GM18870 (cell line): ENCODE results near the gene RAB3B.
"Not testable (repeated sequence)": the region's sequence is repeated elsewhere in the genome, so short reads cannot be mapped to it uniquely, and the experiment has no call there.

ENCODE experiments used
- ATAC-seq: cut with Tn5 transposase; IDR thresholded peaks from one replicate; pipeline ENCODE4 v1.9.1; 2021; ENCODE audit warnings: moderate library complexity; ENCODE audit not compliant: unreplicated experiment

Gene RAB3B

DNA sequence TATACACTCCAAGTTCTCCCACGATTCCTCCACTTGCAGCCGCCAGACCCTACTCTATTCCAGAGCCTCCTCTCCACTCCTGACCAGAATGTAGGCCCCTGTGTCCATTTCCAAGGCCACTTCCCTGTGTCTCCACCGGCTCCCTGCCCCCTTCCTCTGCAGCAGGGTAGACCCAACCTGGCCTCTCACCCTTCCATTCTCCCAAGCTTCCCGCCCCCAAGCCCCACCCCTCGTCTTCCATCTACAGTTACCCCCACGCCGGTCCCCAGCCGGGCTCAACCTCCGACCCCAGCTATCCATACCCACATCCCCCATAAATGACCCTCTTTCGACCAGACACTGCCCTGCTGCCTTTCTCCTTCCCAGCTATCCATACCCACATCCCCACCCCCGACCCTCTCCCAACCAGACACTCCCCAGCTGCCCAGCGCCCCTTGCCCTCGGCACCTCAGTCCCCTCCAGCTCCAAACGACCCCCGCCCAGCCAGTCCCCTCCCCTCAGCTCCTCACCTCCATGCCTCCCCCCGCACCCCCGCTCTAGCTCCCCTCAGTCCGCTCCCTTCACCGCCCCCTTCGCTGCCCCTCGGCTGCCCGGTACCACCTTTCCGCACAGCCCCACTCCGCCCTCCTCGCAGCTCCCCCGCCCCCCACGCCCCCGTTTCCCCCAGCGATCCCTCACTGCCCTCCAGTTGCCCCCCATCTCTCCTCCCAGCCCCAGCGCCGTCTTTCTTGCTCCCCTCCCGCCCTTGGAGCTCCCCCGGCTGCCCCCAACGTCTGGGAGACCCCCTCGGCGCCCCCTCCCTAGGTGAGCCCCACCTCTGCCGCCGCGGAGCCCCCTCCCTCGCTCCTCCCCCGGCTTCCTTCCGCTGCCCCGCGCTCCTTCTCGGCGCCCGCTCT is 670 bp downstream of the RAB3B start:
- no peak for ATAC-seq

DNA sequence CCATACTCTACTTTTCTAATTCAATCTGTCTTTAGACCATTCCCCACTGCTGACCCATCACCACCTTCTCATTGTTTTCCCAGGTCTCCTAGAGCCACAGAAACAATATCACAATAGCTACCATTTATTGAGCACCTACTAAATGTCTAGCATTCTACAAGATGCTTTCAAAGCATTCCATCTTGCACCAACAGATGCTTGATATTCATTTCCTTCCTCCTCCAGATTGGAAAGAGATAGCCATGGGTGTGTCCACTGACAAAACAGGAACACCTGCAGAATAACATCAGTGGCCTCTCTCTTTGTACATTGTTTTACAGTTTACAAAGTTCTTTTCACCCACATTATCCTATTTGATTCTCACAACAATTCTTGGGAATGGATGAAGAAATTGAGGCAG is 2.2 kb downstream of the RAB3B start:
- ATAC-seq: no peak

DNA sequence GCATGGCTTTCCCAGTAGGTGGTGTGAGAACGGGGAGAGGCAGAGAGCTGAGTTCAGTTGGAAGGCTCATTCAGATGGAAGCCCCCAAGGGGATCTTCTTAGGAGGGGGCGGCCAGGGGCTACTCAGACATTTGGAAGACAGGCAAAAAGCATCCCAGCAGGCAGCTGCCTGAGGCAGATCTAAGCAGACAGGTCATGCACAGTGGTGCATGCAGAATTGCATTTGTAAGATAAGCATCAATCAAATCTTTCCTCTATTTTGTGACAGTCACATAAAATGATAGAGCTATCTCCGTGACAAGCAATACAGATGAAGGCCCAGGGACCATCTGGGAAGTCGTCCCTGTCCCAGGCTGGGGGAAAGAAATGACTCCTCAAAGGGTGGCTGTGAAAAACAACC is 3.8 kb downstream of the RAB3B start:
- no peak for ATAC-seq

DNA sequence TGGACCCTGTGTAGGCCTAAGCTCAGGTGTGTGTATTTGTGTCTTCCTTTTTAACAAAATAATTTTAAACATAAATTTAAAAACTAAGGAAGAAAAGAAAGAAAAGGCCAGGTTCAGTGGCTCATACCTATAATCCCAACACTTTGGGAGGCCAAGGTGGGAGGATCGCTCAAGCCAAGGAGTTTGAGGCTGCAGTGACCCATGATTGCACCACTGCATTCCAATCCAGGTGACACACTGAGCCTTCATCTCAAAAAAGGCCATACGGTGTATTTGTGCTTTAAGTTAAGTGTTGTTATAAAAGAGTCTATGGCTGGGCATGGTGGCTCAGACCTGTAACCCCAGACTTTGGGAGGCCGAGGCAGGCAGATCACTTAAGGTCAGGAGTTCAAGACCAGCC is 8.3 kb downstream of the RAB3B start:
- no peak for ATAC-seq

DNA sequence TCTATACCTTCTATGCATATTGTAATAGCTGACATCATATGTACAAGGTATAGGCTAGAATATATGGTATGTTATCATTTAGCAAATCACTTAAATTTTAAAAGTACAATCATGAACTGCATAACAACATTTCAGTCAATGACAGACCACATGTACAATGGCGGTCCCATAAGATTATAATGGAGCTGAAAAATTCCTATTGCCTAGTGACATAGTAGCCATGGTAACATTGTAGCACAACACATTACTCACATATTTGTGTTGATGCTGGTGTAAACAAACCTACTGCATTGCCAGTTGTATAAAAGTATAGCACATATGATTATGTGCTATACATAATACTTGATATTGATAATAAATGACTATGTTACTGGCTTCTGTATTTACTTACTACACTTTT is 8.9 kb downstream of the RAB3B start:
- no peak for ATAC-seq

DNA sequence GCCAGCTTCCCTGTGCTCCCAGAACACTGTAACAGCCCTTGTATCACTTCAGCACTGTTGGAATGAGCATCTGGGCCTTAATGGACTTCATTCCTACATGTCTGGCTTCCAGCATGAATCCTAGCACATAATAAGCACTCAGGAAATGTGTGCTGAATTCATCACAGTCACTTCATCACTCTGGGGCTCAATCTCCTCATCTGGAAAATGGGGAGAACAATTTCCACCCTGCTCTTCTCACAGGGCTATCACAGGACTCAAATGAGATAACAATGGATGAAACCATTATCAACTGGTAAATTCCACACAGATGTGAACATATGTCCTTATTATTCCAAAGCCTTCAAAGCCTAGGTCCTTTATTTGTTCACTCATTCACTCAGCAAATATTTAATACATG is 12.4 kb downstream of the RAB3B start:
- no peak for ATAC-seq

DNA sequence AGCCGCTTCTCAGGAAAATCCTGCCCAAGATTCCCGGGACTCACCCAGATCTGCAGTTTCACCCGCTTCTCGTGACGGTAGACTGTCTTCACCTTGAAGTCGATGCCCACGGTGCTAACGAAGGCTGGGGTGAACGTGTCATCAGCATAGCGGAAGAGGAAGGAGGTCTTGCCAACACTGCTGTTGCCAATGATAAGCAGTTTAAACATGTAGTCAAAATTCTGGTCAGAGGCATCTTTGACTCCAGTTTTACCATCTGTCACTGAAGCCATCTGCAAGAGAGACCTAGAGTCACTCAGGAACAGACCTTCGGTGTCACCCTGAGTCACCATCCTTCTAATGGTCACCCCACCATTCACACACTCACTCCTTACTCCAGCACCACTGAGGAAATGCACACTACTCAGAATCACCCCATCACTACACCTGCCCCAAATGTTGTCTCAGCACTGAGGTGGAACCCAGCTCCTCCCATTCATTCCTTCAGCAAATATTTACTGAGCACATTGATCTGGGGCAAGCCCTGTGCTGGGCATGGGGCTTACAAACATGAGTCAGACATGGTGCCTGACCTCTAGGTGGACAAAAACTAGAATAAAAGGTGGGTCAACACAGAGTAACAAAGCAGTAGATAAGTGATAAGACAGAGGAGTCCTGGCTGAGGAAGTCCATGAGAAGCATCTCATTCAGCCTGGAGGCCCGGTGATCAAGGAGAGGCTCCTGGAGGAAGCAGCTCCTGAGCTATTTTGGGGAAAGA is 13.5 kb downstream of the RAB3B start:
- ATAC-seq: no peak

DNA sequence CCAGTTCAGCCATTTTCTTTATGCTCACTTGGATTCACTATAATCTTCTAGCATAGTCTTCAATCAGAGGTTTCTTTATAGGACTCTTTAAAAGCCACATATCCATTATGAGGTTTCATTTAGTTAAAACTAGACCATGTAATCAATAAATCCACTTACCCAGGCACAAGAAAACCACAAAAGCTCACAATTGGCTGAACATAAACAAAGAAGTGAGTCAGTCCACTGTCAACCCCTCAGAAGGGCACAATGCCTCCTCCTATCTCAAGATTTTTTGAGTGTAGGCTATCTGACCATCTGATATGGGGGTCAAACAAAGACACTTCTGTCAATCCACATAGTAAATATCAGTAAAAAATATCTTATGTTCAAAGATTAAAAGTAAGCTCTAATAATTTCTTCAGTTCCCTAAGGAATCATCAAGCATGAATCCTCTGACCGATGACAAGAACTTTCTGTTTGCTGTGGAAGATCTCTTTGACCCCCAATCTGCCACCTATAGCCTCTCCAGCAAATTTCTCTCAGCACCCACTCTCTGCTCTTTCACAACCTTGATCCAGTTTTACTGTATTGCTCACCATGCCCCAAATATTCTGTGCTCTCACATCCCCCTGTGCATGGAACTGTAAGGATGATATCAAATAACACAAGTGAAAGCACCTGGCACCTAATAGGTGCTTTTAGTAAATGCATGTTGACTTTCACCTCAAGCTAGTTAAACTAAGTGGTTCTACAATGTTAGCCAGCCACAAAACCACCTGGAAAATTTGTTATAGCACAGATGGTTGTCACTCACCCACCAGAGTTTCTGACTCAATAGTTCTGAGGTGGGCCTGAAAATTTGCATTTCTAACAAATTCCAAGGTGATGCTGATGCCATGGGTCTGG is 16.7 kb downstream of the RAB3B start:
- no peak for ATAC-seq

DNA sequence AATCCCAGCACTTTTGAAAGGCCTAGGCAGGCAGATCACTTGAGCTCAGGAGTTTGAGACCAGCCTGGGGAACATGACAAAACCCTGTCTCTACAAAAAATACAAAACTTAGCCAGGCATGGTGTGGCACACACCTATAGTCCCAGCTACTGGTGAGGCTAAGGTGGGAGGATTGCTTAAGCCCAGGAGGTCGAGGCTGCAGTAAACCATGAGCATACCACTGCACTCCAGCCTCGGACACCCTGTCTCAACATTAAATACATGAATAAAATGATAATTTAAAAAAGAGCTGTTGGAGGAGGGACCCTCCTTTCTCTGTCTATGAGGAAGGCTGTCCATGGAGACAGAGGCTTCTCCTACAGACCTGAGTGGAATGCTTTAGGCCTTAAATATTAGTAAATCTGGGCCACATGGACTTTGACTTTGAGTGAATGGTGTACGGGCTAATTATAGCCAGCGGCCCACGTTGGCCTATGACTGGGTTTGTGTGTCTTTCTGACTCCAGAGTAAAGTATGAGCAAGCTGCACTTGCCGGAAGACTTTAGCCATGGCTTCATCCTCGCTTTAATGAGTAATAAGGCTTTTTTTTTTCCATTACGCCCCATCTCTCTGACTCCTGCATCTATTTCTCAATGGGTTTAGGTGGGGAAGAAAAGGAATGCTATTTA is 21.3 kb downstream of the RAB3B start:
- ATAC-seq: no peak

DNA sequence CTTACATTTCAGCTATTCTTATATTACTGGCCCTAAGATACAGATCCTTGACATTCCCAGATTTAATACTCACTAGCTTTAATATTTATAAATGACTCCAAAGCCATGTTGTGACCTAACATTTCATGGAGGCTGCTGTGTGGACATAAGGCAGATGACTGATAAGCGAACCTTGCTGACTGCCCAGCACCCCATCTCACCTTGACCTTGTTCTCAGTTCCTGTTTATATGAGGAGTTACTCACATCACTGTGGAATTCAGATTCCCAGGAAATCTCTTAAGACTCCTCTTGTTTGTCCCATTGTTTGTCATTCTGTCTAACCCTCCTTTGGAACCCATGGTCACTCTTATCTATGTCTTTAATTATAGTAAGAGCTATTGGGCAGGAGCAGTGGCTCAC is 21.9 kb downstream of the RAB3B start:
- no peak for ATAC-seq

DNA sequence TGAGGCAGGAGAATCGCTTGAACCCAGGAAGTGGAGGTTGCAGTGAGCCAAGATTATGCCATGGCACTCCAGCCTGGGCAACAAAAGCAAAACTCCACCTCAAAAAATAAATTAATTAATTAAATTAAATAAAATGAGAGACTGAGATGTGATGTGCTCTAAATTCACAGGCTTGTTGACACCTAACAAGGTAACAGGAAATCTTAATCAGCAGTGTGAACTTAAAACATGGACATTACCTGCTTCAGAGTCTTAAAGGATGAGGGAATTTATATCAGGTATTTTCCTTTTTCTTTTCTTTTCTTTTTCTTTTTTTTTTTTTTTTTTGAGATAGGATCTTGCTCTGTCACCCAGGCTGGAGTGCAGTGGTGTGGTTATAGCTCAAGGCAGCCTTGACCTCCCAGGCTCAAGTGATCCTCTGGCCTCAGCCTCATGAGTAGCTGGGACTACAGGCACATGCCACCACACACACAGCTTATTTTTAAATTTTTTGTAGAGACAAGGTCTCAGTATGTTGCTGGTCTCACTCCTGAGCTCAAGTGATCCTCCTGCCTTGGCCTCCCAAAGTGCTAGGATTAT is 23.2 kb downstream of the RAB3B start:
- not testable (repeated sequence) for ATAC-seq

DNA sequence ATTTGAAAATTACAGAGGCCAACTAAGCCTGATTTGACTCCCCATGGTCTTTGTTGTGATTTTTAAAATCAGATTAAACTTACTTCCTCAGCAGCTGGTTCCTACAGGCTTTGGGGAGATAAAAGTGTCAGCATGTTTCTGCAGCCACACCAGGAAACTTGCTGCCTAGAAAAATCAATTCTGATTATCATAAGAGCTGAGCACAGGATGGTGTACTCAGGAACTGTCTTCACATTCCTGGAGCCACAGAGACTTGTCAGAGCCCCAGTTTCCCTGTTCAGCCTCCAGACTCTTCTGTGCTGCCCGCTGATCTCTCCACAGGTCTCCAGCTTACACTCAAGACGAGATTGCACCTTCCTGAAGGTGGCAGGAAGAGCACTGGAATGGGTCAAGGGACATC is 23.9 kb downstream of the RAB3B start:
- ATAC-seq: no peak

DNA sequence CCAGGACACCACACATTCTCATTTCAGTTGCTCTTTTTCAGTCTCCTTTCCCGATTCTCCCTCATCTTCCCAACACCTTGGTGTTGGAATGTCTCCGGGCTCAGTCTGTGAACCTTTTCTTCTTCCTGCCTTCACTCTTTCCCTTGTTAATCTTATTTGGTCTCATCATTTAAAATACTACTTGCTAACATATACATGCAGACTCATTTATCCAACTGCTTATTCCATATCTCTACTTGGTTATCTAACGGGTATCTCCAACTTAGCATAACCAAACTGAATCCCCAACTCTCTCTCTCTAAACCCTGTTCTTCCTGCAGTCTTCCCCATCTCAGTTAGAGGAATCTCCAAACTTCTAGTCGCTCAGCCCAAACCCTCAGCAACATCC is 26.2 kb downstream of the RAB3B start:
- no peak for ATAC-seq

DNA sequence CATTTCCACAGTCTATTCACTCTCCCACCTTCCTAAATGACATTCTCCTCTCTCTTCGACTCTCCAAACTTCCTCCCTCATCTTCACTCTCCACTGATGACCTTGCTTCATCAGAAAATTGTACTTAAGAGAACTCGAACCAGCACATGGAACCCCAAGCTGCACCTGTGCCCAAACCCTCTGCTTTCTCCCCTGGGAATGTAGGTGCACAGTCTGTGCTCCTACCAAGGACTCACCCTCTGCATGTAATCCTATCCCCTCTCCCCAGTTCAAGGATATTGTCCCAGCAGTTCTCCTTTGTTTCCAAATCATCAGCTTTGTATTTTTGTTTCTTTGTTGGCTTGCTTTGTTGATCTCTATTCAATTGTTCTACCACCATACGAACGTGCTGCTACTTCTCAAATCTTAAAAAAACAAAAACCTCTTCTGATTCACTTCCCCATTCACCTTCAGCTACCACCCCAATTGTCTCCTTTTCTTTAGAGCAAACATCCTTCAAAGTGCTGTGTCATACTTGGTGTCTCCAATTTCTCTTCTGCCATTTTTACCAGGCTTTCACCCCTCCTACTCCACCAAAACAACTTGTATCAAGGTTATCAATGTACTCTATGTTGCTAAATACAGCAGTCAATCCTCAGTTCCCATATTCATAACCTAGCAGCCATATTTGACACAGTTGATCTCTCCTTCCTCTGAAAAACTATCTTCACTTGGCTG is 26.8 kb downstream of the RAB3B start:
- no peak for ATAC-seq

DNA sequence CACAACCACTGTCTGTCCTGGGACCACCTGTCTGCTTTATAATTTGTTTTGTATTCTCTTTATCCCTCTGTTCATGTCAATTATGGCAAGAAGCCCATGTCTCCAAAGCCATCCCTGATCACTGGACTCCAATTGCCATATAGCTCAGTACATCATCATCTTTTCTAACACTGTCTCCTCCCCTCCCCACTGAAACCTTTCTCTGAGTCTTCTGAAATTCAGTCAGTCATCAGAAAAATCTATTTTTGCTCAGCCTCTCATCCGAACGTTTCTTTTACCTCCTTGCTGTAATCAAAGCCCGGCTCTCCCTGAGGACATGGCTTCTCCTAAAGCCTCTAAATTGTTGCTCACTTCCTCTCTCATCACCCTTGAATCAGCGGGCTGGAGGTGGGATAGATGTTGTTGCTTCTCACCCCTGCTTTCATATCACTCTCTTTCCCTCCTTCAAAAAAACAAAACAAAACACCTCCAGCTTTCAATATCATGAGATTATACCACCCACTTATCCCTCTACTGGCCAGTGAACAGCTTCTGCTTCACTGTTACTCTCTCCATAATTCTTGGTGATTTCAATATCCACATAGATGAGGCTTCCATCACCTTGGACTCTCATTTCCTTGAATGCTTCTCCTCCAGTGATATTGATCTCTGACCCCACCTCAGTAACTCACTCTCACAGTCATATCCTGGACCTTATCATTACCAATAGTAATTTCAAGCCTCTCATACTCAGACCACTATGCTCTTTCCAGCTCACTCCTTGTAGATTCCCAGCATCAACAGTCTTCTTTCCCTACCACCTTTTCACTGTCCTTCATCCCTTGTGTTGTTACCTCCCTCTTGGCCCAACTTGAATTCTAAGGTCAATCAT is 27.8 kb downstream of the RAB3B start:
- no peak for ATAC-seq

DNA sequence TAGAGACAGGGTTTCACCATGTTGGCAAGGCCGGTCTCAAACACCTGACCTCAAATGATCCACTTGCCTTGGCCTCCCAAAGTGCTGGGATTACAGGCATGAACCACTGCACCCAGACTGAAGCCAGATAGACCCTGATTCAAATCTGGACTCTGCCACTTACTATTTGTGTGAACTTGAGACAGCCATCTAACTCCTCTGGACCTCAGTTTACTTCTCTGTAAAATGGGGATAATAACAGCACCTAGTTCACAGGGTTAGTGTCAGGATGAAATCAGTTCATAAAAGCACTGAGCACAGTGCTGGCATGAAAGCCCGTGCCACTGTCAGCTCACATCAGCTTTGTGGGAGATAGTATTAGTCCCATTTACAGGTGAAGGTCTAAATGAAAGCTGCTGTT is 28.5 kb downstream of the RAB3B start:
- ATAC-seq: no peak

DNA sequence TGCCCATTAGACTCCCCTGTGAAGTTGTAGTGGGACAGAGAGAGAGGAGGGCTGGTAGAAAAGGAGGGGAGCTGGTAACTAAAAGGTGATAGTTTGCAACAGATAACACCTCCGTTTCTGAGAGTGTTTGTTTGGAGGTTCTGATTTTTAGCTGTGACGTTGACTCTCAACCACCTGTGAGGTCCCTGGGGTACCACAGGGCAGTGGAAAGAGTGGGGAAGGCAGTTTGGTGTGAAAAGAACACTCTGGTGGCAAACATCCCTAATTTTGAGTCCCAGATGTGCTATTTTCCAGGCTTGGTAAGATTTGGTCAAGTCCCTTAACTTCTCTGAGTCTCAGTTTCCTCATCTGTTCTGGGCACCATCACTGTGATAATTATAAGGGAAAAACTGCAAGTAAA is 29.3 kb downstream of the RAB3B start:
- no peak for ATAC-seq

DNA sequence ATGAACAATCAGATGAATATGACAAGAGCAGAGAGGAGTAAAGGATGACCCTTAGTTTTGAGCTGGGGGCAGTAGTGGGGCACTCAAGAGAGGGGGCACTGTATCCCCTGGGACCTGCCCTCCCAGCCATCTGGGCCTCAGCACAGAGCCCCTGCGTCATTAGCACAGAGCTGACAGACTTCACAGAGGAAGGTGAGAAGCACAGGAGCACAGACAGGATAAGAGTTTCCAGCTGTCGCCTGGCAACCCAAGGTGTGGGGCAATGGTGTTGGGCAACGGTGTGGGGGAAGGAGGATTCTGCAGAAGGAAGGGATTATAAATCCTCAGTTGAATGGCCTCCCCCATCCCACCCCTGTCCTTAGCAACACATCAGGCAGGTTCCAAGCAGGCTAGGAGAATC is 30.2 kb downstream of the RAB3B start:
- ATAC-seq: no peak

DNA sequence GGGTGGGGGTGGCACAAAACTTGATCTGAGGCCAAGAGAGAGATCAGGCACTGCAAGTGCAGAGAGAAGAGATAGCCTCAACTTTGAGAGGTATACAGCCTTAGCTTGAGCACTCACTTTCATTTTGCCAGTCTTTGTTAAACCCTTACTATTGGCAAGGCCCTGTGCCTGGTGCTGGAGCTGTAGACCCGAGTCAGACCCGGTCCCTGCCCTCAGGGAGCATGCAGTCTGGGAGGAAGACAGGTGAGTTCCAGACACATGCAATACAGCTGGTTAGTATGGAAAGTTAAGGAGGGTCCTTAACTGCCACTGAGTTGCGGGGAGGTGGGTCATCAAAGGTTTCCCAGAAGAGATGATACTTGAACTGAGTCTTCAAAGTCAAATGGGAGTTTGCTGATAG is 31.7 kb downstream of the RAB3B start:
- ATAC-seq: no peak
